COR-L47 (cell line): ENCODE results near the gene LEKR1.
A peak's percentile ranks its signal among the peaks of the same experiment; 100 is the strongest.
"Not testable (repeated sequence)": the region's sequence is repeated elsewhere in the genome, so short reads cannot be mapped to it uniquely, and the experiment has no call there.

ENCODE experiments used
- DNase-seq: peaks from one replicate; lab custom pipeline; 2025; lab: John Stamatoyannopoulos, UW

LEKR1 gene

DNA sequence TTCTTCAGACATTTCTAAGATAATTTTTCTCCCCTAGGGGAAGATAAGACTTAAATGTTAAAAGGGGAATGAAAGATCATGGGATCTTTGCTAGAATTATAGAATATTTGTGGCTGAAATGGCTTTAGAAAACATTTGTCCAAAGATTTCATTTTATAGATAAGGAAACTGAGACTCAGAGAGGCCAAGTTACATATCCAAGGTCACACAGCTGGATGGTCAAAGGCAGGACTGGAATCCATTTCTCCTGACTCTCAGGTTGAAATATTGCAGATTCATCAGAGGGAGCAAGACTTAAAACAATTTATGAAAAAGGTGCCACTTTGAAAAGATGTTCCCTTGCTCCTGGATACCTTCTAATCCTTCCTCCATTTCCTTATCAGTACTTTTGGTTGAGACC, 19.5 kb upstream of the LEKR1 start:
- DNase-seq = no peak

DNA sequence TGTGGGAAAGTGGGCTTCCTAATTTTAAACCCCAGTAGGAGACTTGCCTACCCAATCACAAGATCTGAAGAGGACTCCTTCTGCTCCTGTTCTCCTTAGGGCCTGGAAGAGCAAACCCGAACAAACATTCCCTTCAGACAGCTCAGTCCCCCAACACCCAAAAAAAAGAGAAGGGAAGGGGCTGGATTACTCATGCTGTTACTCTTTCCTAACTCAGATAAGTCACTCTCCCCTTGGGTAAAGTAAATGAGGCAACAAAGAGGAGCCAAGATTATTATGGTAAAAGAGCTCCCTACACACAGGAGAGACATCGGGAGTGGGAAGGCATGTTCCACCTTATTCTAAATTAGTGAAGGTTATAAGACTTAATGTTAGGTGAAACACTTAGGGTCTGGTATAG, 18.1 kb upstream of the LEKR1 start:
- no peak for DNase-seq

DNA sequence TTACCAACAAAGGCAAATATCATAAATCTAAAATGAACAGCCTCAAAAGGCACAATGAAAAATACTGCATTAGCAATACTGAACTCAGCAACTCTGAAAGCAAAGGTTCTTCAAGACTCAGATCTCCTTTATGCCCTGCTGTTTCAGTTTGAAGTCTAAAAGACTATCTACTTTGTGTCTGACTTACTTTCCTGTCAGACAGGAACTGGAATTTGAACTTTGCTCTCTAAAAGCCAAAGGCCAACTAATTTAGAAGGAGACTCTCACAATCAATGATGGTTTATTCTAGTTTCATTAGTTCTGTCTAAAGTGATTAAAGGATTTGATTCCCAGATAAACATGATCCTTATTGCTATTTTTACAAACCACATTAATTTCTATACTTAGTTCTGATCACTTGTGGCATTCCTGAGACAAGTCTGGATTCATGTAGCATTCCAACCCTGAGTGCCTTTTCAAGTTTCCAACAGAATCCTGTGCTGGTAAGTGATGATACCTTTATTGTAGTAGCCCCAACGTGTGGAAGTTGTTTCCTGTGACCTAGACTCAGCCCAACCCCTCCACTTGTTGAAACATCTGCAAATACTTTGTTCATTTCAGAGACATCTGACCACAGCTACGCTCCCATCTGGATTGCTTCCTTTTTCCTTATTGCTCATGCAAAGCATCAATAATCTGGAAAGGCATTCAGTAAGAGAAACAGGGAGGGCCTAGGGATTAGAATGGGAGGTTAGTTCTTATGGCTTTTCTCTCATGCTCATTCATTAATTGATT, 14.9 kb upstream of the LEKR1 start:
- DNase-seq = no peak

DNA sequence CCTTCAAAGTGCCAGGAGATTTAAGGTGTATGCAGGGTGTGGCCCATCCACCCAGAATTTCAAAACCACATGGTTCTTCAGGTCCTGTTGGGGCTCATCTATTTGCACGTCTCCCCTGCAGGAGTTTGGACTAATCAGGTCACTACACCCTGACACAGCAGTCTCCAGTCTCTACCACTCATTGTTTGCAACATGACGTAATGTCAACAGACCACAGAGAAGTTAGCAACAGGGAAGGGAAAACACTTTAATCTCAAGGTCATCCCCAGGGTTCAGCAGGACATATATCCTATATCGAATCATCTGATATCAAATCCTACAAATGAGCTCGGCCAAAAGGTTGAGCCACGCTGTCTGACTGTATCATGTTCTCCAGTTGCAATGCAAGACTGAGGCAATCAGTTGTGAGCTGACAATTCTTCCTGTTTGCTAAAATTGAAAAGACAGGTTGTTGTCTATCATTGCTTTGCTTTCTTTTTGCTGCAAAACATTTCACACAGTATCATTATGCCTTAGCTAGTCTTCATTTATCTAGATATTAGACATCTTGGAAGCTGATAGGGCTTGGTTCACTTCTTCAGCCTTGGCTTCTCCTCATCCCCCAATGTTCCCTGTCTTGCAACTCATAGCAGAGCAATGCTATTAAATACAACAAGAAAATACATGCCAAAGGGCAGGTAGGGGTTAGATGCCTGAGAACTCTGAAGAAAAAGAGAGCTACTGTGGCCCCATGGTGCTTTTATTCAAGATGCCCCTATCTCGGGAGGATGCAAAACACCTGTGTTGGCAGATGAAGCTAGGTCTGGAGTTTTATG, 13.4 kb upstream of the LEKR1 start:
- DNase-seq = peak; percentile 27

DNA sequence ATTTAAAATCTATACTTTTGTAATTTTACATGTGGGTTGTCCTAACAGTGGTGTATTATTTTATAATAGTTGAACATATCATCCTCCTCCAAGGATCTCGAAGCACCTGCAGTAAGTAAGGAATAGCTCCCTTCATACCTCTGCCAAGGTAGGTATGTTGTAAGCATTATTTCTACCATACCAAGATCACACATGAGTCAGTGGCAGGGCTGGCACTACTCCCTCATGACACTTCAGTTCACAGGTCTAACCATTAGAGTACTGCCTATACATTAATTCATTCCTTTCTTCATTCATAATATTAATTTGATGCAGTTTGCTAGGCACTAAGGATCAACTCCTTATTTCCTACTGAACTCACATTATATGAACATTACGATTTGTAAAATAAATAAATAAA, 11.9 kb upstream of the LEKR1 start:
- DNase-seq = no peak

DNA sequence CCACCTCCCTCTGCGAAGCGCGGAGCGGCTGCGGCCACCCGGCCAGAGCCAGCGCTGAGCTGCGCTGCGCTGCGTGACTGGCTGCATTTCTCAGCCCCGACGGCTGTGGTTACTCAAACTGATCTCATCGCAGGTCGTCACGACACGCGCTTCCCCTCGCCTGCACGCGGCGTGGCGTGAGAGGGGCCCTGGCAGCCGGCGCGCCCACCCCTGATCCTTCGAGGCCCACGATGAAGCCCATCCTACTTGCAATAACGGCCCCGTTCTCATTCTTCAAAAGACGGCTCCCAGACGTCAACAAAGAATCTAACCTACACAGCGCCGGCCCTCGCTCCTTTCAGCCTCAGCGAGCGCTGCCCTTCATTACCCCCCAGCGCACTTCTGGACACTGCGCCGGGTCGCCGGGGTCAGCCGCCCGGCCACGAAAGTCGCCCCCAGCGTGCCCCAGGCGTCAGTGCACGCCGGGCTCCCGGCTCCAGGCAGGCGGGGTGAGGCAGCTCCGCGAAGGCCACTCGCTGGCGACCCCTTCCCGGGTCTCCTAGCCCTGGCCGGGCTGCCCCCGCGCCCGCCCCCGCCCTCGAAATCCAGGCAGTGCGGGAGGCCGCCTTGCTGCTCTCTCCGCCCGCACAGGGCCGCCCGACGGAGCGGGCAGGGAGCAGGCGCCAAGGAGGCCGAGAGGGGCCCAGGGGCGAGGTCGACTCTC, 9.9 kb upstream of the LEKR1 start:
- DNase-seq = no peak

DNA sequence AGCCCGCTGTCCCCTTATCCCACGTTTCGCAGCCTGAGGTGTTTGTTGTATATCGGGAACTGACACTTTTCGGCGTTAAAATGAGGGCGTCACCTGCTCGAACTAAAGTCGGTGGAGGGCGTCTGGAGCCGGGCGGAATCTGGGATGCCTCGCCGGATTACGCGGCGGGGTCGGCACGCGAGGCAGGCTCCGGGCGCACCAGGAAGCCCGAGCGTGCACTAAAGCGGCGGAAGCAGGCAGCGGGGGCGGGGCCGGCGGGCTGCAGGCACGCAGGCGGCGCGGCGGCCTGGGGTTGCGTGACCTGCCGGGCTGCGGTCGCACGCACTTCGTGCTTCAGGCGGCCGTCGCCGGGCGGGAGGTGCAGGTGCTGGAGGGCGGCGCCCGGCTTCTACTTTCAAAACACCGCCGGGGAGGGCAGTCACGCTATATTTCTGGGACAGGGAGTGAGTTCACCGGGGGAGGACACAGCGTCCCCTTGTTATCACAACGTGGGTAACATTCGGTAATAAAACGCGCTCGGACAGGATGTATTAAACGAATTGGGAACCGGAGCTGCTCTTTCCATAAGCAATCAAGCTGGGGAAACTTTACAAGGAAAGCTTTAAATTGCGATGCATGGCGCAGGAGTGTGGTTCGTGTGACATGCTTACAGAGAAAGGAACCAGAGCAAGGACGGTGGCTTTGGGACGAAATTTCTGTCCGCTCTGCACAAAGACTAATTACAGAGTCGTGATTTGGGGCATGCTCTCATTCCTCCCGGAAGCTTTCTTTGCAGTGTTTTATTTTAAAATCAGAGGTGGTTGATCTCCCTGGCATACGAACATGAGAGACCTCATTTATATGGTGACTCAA, 9.1 kb upstream of the LEKR1 start:
- peak; percentile 88 for DNase-seq

DNA sequence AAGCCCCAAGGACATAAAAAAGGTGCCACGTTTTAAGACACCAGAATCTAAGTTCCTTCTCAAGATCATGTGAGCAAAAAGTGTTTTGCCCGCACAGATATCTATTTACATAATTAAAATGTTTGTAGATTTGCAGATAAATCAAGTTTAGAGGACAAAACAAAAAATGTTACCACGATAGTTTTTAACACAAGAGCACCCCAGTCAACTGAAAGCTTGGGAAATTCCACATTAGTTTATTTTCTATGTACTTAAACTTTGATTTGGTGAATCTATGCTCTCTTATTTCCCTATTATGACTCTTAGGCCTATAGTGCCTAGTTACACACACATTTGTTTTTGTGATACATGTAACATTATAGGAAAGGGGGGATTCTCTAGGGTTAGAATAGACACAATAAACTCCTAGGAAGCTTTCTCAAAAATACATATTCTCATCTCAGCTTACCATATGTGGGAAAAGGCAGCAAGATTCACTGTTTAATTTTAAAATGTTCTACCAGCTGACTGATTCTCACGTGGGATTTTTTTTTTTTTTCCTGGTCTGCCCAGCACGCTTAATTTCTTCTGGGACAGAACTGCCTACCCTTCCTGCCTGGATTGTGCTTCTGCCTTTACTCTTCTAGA, 8.4 kb upstream of the LEKR1 start:
- no peak for DNase-seq

DNA sequence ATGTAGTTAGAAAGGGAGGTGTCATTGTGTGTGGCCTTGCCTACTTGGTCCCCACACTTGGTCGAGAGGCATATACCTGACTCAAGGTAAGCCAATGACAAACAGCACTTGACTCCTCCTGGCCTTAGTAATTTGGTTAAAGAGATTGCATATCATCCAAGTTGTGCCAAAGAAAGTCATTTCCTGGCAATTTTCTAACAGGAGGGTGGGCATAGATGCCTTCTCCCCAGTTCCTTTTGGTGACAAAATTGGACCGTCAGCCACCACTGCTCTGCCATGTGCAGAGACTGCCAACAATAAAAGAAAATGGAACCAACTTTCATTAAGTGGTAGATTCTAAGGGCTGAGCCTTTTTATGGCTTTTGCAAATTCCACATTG, 7.9 kb upstream of the LEKR1 start:
- no peak for DNase-seq

DNA sequence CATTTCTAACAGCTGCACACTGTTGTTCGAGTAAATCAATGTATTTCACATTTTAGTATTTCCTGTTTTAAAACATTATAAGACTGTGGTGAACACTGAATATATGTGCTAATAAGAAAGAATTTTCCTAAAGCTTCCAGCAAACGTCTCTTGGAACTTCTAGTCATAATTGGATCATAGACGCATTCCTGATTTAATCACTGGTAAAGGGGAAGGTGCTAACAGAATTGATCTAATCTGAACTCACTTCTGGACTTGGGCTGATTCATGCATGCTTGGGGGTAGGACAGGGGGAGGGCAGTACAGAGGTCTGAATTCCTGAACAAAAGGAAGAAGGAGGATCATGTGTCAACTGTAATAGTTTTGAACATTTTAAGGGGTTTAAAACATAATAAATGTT, 7.3 kb upstream of the LEKR1 start:
- no peak for DNase-seq

DNA sequence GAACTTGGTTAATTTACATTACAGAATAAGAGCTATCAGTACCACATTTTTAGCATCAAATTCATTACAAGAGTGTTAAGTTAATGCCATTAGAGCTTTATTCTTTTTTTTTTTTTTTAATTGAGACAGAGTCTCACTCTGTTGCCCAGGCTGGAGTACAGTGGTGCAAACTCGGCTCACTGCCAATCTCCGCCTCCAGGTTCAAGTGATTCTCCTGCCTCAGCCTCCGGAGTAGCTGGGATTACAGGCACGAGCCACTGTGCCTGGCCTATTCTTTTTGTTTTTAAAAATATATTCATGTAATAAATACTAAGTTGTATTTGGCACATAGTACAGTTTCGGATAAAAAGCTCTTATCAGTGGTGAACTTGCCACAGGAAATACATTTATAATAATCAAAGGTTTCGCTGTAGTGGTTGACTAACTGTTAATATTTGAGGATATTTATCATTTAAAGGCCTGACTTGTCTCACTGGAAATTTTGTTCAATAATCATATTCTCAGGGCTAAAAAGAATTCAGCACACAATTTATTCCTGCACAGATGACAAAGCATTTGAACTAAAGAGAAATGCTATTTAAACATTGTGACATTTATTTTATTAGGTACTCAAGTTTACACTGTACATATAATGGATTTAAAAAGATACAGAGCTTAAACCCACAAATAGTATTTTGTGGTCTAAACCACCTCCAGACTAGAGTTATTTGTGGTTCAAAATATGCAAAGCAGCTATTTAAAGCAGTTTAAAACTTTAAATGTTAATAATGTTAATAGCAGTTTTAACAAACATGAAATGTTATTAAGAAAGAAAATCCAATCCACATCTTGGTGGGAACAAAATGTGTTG, 6.1 kb upstream of the LEKR1 start:
- no peak for DNase-seq

DNA sequence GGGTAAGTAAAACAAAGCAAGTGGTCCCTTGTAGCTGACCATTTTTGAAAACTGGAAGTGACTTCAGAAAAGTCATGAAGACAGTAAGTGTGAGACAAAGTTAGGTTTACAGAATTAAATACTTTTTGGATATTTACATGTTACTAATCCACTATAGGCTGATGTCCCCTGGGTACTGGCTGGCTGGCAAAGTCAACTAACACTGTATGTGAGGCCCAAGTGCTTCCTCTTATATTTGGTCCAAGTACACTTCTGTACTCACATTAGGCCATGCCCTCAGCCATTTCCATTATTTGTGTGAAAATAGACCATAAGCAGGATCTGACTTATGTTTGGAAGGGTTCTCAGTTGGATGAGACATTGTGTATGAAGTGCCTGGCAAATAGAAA, 5.5 kb upstream of the LEKR1 start:
- no peak for DNase-seq

DNA sequence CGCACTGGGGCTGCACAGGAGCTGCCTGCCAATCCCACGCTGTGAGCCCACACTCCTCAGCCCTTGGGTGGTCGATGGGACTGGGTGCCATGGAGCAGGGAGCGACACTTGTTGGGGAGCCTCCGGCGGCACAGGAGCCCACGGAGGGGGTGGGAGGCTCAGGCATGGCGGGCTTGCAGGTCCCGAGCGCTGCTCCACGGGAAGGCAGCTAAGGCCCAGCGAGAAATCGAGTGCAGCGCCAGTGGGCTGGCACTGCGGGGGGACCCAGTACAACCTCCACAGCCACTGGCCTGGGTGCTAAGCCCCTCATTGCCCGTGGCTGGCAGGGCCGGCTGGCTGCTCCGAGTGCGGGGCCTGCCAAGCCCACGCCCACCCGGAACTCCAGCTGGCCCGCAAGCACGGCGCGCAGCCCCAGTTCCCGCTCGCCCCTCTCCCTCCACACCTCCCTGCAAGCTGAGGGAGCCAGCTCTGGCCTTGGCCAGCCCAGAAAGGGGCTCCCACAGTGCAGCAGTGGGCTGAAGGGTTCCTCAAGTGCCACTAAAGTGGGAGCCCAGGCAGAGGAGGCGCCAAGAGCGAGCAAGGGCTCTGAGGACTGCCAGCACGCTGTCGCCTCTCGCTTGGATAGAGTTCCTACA, 3.4 kb upstream of the LEKR1 start:
- DNase-seq = not testable (repeated sequence)

DNA sequence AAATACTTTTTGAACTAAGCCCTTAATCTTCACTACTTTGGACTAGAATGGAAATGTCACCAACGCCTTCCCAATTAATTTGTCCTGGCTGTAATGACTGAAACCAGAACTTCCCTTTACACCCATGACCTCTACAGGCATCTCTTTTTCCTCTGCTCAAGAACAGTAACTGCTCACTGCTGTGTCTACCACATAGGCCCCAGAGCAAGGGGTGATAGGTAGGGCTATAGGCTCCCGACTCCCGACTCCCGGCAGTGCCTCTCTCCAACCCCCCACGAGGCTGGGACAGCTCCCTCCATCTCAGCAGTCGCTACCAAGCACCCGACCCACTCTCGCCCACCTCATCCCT, 384 bp upstream of the LEKR1 start:
- no peak for DNase-seq

DNA sequence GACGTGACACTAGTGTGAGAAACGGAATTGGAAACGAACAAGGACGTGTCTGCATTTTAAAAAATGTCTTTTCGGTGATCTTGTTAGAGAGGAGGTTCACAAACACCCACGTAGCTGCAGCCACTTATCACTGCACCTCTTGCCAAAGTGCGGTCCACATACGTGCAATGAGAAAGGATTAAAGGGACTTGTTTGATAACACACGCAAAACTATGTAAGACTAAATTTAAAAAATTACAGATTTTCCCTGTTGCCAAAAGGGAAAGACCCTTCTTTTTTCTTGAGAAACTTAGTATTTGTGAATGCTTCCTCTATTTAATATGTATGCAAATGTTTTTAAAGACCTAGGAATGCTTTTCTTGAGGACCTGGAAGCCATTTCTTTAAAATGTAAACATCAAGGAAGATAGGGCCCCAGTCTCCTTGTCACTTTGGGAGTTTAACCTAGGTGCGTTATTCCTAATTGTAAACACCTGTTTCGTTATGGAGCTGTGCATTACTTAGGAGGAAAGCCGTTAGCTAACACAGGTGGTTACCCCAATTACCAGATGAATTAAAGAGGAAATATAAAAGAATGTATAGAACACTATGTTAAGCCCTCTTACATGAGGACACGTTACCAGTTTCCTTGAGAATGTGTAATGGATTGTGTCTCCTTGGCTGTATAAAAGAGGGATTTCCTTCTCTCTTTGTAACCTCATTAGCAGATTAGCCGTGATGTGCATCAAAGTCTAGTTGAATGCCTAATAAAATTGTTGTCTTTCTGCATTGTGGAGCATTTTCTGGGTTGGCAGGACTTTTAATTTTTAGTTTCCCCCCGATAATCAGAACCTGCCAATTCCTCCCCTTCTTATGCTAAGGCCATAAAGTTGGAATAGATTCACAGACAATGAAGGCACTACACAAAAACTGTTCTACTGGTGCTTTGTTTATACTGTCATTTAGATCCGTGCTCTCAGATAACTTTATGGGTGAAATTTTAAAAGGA, 1.0 kb downstream of the LEKR1 start:
- DNase-seq = no peak

DNA sequence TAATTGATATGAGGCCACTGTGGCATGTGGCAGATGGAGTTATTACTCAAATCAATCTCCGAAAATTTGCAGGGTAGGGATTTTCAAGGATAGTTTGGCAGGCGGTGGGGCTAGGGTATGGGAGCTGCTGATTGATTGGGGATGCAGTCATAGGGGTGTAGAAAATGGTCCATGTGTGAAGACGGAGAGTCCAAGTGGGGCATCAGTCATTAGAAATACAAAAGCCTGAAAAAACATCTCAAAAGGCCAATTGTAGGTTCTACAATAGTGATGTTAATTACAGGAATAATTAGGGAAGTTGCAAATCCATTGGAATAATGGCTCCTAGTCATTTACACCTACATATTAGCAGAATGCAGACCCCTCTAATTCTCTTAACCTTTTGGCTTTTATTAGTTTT, 4.9 kb downstream of the LEKR1 start:
- DNase-seq = no peak

DNA sequence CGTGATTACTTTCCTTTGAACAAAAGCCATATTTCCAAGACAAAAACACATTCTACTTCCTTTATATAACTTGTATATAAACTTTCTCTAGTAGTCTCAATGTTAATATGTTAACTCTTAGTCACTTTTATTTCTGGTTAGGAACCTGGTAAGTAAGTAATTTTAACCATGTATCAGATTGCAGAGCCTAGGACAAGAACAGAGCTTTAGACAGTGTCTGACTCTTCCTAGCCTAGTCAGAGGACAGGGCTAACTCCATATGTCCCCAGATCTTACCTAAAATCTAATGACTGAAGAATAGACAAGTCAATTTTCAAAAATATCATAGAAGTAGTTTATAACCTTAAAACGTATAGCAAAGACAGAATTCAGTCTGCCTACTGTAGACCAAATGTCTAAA, 8.3 kb downstream of the LEKR1 start:
- no peak for DNase-seq

DNA sequence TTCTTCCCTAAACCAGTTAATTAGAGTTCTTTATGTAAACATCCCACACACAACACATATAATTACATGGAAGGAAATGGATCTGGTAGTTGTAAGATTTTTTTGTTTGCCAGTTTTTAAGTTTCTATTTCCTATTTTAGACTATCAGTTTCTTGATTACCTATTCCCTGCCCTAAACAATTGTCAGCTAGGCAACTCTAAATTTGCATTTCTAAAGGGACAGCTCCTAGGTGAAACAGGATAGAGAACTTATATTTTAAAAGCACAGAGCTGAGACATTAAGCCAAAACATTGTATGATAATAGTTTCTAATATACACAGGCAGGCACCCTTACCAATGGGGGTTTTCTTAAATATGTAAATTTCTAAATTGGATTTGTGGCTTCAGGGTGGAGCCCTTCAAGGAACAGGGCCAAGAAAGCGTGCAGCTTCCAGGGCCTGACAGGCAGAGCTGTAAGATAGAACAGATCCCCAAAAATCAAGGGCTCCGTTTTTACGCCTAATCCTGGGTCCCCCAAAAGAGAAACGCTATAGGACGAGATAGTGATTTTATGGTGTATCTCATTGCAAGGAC, 8.9 kb downstream of the LEKR1 start:
- DNase-seq = no peak

DNA sequence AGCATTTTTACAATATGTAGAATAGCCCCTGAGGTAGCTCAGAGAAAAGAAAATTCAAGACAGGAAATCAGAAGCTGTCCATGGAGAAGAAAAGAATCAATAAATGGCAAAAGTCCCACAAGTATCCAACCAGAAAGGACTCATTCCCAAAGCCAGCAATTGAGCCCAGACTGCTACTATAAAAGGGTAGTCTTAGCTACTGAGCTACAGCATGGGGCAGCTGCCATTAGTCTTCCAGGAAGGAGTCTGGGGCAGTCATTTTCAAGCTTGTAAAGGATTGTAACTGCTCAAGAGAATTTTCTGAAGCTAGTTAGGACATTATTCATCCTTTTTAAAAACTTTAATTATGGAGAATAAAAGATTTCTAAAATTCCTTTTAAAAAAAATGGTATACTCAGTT, 10.5 kb downstream of the LEKR1 start:
- no peak for DNase-seq
